Epithelial cell of prostate (primary cell): ENCODE results near the gene FKBP8.
A peak's percentile ranks its signal among the peaks of the same experiment; 100 is the strongest.
"Not testable (repeated sequence)": the region's sequence is repeated elsewhere in the genome, so short reads cannot be mapped to it uniquely, and the experiment has no call there.

Experiments used
- DNase-seq: peaks from one replicate; pipeline ENCODE4 v3.0.0-alpha.2; 2011; ENCODE audit warnings: low read depth, low spot score
- H3K27ac ChIP-seq: fragments of 450-650 bp; 2 replicates; pipeline ENCODE4 v1.5.1; 2017; ENCODE audit warnings: mild to moderate bottlenecking

FKBP8 gene

GRCh38 chr19:18523841-18524240 is 19.5 kb downstream of the FKBP8 start:
- no peak overlapping the region for H3K27ac ChIP-seq
- no peak for DNase-seq

- peak overlapping the region; percentile 29 for H3K27ac ChIP-seq
- DNase-seq = not testable (repeated sequence)
Observed at GRCh38 chr19:18522862-18523440, 20.4 kb downstream of the FKBP8 start.

GRCh38 chr19:18522124-18522861 is 21.1 kb downstream of the FKBP8 start:
- peak; percentile 99 for DNase-seq
- H3K27ac ChIP-seq = peak overlapping the region; percentile 96

DNA sequence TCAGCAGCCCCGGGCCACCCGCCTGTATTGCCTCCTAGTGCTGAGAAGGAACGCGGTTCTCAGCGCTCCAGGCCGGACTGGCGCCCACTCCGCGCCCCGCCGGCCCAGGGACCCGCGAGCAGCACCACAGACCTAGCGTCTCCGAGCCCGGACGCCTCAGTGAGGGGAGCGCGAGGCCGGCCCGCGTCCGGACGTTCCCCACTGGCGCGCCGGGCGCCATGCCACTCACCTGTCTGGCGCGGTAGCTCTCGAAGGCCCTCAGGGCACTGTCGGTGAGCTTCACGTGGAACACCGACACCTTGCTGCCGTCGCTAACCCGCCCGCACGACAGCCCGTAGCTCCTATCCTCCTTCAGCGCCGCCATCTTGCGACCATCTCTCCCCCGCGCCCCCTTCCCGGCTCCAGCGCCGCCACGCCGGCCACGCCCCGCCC is 21.7 kb downstream of the FKBP8 start, which contains the start of gene ELL:
ELL (minus strand) TSS at position 379 of the 432 bp plus-strand sequence; CDS start at position 364, 15 bp downstream.
- no peak for DNase-seq
- peak within 1 kb of the TSS; percentile 96 for H3K27ac ChIP-seq

GRCh38 chr19:18520848-18521691 is 22.3 kb downstream of the FKBP8 start:
- H3K27ac ChIP-seq = peak overlapping the region; percentile 96
- DNase-seq = no peak

GRCh38 chr19:18519962-18520847 is 23.2 kb downstream of the FKBP8 start:
- peak overlapping the region; percentile 96 for H3K27ac ChIP-seq
- DNase-seq = peak; percentile 31

GRCh38 chr19:18518639-18519038 is 24.7 kb downstream of the FKBP8 start:
- peak overlapping the region; percentile 96 for H3K27ac ChIP-seq
- no peak for DNase-seq

GRCh38 chr19:18517606-18518005 is 25.8 kb downstream of the FKBP8 start:
- no peak for DNase-seq
- H3K27ac ChIP-seq = no peak overlapping the region

GRCh38 chr19:18515959-18516358 is 27.4 kb downstream of the FKBP8 start:
- no peak overlapping the region for H3K27ac ChIP-seq

DNA sequence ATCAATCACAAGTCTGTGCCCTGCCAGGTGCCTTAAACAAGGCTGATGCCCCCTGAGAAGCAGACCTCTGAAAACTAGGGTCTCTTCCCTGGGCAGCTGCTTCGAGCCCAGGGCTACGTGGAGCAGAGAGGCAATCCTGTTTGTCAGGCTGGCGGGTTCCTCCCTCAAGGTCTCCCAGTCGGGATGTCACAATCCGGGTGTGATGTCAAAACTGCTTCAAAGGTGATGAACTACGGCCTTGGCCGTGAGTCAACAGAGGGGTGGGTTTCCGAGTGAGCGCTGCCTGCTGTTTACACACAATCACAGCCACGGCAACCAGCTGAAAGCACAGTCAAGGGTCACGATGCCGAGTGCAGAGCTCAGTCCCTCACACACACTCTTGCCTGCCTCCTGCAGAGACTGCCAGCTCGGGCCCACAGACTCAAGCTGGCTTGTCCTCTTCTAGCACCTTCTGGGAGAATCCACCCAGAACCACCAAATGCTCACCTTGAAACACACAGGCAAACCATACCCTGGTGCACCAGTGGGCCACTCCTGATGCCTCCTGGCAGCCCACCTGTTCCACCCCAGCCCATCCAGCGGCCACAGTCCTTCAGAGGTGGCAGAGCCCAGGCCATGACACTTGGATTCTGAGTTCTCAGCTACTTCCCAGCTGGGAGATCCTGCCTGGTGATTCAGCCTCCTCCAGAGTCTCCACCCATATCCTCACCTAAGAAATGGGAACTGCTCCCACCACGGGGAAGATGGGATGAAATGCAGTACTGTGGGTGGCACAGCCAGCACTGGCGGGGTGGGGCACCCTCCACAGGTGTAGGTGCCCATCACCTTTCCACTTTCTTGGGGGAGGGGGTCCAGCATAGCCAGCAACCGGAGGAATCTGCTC is 28.3 kb downstream of the FKBP8 start:
- no peak for DNase-seq

More at GRCh38 chr19:18515959-18516358, 27.4 kb downstream of the FKBP8 start:
- DNase-seq = no peak

GRCh38 chr19:18513868-18514267 is 29.5 kb downstream of the FKBP8 start:
- no peak for DNase-seq
- no peak overlapping the region for H3K27ac ChIP-seq

More for the DNA sequence above, 28.3 kb downstream of the FKBP8 start:
- H3K27ac ChIP-seq = peak overlapping the region; percentile 36

DNA sequence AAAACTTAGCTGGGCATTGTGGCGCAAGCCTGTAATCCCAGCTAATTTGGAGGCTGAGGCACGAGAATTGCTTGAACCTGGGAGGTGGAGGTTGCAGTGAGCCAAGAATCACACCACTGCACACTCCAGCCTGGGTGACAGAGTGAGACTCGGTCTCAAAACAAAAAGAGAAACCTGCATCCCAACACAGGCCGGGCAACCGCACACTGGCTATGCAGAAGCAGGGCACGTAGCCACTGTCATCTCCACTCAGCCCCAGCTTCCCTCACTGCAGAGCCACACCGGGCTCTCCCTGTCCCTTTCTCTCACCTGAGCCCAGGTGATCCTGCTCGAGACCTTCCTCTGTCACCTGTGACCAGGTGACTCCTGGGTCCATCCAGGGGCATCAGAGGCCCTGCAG is 33.2 kb downstream of the FKBP8 start:
- DNase-seq = no peak
- H3K27ac ChIP-seq = no peak overlapping the region

GRCh38 chr19:18508585-18508984 is 34.8 kb downstream of the FKBP8 start:
- no peak for DNase-seq
- no peak overlapping the region for H3K27ac ChIP-seq

DNA sequence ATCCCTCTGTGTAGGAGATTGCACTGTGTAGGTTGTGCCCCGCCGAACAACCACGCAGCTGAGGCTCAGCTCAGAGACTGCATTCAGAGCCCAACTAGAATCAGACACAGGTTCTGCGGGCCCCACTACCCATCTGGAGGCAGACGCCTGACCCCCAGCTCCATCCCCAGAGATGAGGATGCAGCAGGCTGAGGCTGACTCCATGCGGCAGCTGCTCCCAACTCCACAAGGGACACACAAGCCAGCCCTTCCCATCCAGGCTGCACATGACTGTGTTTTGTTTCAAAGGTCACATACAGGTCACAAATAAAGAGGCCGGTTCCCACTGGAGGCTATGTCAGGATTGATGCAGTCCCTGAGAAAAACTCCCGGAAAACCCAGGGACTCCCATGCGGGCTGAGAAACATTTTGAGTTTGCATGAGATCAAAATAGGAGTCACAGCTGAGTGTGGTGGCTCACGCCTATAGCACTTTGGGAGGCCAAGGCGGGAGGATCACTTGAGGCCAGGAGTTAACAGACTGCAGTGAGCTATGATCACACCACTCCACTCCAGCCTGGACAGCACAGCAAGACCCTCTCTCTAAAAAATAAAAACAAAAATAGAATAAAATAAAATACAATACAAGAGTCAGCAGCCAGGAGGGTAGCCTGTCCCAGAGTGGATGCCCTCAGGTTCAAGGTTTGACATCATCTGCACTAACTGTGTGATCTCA is 35.5 kb downstream of the FKBP8 start:
- no peak for DNase-seq
- no peak overlapping the region for H3K27ac ChIP-seq

DNA sequence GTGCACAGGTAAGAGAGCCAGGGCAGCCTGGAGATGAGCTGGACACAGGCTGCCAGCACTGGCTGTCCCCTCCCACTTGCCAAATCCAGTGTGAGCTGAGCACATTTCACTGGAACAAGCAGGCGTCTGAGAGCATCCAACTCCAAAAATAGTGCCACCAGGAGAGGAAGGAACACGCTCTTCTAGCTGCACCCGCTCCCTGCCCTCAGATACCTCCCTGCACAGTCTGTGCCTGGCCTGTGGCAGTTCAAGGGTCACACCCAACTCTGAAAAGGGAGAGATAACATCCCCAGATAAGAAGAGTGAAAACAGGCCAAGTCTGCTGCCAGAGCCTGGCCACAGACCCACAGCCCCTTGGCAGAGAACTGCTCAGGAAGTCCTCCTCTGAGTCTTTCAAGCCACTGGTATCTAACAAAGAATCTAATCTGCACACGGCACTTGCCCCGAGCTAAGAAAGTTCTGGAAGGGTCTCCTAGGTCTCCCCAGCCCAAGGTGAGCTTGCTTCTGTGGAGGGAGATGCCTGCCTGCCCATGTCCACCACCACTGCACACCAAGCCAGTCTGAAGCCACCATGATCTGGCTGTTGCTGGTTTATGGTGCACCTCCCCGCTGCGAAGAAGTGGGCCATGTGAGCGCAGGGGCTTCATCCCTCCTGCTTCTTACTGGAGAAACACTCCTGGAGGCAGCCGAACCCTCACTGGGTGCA is 36.2 kb downstream of the FKBP8 start:
- no peak overlapping the region for H3K27ac ChIP-seq
- no peak for DNase-seq

GRCh38 chr19:18506101-18506930 is 37.1 kb downstream of the FKBP8 start:
- DNase-seq = no peak
- no peak overlapping the region for H3K27ac ChIP-seq
